Upper lobe of right lung (tissue), 1 donor: ENCODE data around the gene GALNT2. TPM values are rescaled to one million over a fixed set of nuclear protein-coding genes. Genes with fewer than 3 reads are reported as not detected.

ENCODE experiments used
- ATAC-seq: fragments of 200-7000 bp; cut with Tn5 transposase; one replicate; pipeline ENCODE4 v1.9.1; 2020; ENCODE audit warnings: mild to moderate bottlenecking, moderate library complexity
- DNase-seq: peaks from one replicate; pipeline ENCODE4 v3.0.0-alpha.2; 2020
- H3K27ac ChIP-seq: fragments of 200-600 bp; one replicate; pipeline ENCODE4 v1.8.0; 2022
- H3K27me3 ChIP-seq: fragments of 200-600 bp; one replicate; pipeline ENCODE4 v1.8.0; 2022; ENCODE audit warnings: mild to moderate bottlenecking
- H3K36me3 ChIP-seq: fragments of 200-600 bp; one replicate; pipeline ENCODE4 v1.8.0; 2022
- H3K4me1 ChIP-seq: fragments of 200-600 bp; one replicate; pipeline ENCODE4 v1.8.0; 2022
- H3K4me3 ChIP-seq: fragments of 200-600 bp; one replicate; pipeline ENCODE4 v1.8.0; 2022; ENCODE audit warnings: mild to moderate bottlenecking
- H3K9me3 ChIP-seq: fragments of 200-600 bp; one replicate; pipeline ENCODE4 v1.8.0; 2022
- intact Hi-C: fragments of 100-400 bp; cut with DNase I; formaldehyde crosslinking; loops from one replicate; pipeline ENCODE4 v1.11.0; 2022
- total RNA-seq: library from RNA; stranded (reverse); fragmentation: NEBNext Ultra II Directional; extraction: Animal tissue kit (Norgen Biotek cat#: 25700); gene quantifications from one replicate; pipeline ENCODE4 v1.2.1, GENCODE V29; 2021
- TF ChIP-seq, protein P1 (sequence below): fragments of 200-600 bp; IDR thresholded peaks from one replicate; pipeline ENCODE4 v1.8.0; 2022; ENCODE audit warnings: antibody characterized with exemption
- donor health status: DM: no; HTN: yes; CAD: no; lungs with severe emphysema.

Gene GALNT2
- total RNA-seq, 1 donor from 2014 or later: 55.1 TPM

DNA sequence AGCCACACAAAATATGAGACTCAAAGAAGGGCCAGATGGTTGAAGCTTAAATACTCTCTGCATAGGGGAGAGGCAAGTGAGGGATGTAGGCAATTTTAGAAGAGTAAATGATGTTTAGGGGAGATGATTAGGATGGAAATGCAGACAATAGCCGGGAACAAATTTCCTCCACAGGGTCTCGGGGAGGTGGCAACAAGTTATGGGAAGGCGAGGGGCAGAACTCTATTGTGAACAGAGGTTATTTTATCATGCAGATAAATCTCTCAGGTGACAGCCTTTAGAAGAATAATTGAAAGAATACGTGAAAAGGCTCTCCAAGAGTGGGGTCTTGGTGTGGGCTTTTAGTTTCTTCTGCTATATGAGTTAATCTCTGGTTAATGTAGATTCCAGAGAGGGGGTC, 166.7 kb downstream of the GALNT2 start:
- Histone ChIP-seq H3K4me1 (no peaks in the 10 kb centered on the region), H3K27me3 (no peaks in the 10 kb centered on the region), H3K36me3 (peaks cover 12% of the 10 kb centered on the region), H3K27ac (no peak overlapping the region), H3K4me3 (no peak overlapping the region), H3K9me3 (no peaks in the 10 kb centered on the region)
- DNase-seq (no peak), ATAC-seq (no peak)
- TF ChIP-seq, protein P1, sequence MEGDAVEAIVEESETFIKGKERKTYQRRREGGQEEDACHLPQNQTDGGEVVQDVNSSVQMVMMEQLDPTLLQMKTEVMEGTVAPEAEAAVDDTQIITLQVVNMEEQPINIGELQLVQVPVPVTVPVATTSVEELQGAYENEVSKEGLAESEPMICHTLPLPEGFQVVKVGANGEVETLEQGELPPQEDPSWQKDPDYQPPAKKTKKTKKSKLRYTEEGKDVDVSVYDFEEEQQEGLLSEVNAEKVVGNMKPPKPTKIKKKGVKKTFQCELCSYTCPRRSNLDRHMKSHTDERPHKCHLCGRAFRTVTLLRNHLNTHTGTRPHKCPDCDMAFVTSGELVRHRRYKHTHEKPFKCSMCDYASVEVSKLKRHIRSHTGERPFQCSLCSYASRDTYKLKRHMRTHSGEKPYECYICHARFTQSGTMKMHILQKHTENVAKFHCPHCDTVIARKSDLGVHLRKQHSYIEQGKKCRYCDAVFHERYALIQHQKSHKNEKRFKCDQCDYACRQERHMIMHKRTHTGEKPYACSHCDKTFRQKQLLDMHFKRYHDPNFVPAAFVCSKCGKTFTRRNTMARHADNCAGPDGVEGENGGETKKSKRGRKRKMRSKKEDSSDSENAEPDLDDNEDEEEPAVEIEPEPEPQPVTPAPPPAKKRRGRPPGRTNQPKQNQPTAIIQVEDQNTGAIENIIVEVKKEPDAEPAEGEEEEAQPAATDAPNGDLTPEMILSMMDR: no peak
- intact Hi-C loops: no loop called here

DNA sequence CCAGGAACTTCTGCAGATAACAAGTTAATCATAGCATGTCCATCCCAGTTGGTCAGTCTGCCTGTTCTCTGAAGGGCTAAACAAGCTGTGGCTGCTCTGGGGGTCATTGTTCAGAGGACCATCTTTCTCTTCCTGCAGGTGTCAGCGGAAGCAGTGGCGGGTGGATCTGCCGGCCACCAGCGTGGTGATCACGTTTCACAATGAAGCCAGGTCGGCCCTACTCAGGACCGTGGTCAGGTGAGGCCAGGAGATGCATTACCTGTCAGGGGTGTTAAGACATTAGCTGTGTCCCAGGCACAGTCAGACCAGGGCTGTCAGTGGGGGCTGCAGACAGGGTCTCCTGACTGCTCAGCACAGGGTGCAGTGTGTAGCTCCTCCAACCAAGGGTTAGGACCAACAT, 168.8 kb downstream of the GALNT2 start:
- ATAC-seq (no peak), DNase-seq (no peak)
- no peaks in the 10 kb centered on the region for H3K9me3 ChIP-seq
- peaks cover 12% of the 10 kb centered on the region for H3K36me3 ChIP-seq
- TF ChIP-seq, protein P1: no peak
- H3K4me1 ChIP-seq: no peaks in the 10 kb centered on the region
- H3K27me3 ChIP-seq: no peaks in the 10 kb centered on the region
- H3K27ac ChIP-seq: no peak overlapping the region
- no peak overlapping the region for H3K4me3 ChIP-seq
- intact Hi-C loops: no loop called here

DNA sequence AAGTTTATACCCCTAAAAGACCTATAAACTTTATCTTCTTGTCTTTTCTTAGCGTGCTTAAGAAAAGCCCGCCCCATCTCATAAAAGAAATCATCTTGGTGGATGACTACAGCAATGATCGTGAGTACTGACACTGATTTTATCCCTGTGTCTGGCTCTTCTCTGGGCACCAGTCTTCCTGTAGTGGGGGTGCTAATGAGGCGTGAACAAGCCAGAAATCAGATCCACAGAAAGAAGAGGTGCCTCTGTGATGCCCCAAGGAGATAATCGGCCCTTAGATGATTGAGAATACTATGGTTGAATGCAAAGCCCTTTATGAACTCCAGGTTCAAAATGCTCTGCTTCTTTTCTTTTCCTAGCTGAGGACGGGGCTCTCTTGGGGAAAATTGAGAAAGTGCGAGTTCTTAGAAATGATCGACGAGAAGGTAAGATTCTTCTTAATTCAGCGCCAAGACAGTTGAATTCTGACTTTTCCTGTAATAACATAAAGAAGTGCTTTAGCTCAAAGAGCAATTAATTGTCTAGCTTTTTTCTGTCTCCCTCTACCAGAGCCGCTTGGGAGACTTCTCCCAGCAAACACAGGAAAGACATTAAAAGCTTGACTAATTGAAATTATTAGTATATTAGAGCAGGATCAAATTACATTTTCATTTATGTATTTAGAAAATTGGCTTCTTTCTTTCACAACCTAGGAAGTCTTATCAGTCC, 169.4 kb downstream of the GALNT2 start:
- intact Hi-C loops: no loop called here

DNA sequence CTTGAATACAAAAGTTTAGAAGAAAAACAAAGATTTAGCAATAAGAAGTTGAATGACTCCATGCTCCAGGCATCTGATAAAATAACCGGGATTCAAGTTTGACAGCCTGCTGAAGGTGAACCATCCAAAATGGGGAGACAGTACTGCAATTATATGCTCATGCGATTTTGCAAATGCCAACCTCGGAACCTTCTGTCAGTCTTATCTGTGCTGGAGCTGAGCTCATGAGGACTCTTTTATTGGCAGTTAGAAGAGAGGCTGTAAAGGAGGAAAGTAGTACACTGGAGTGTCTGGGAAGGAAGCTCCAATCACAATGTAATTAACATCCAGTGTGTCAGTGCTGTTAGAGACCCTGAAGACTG, 170.0 kb downstream of the GALNT2 start:
- H3K9me3 ChIP-seq: no peaks in the 10 kb centered on the region
- intact Hi-C loops: no loop called here
- no peaks in the 10 kb centered on the region for H3K4me1 ChIP-seq
- H3K36me3 ChIP-seq: peaks cover 12% of the 10 kb centered on the region
- H3K27ac ChIP-seq: no peak overlapping the region
- H3K27me3 ChIP-seq: no peaks in the 10 kb centered on the region
- TF ChIP-seq, protein P1: no peak
- no peak overlapping the region for H3K4me3 ChIP-seq
- DNase-seq (no peak), ATAC-seq (no peak)

More for the DNA sequence above, 169.4 kb downstream of the GALNT2 start:
- peaks cover 12% of the 10 kb centered on the region for H3K36me3 ChIP-seq
- no peak overlapping the region for H3K27ac ChIP-seq
- no peaks in the 10 kb centered on the region for H3K9me3 ChIP-seq
- ATAC-seq (no peak), DNase-seq (no peak)
- H3K27me3 ChIP-seq: no peaks in the 10 kb centered on the region
- TF ChIP-seq, protein P1: no peak
- no peak overlapping the region for H3K4me3 ChIP-seq
- H3K4me1 ChIP-seq: no peaks in the 10 kb centered on the region

DNA sequence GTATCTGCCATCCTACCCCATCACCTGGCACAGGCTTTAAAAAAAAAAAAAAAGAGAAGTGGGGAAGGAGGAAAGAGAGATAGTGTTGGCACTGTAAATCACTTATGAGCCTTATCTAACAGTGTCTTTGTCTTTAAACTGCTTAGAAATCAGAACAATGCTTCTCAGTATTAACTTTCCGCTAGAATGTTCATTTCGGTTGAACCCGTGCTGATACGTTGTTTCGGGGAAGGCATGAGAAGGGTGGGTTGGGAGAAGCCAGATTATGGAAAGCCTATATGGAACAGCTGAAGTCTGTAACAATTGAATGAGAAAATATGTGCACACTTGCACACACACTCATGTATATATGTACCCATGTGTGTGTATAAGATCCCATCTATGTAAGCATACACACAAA, 170.8 kb downstream of the GALNT2 start:
- intact Hi-C loops: no loop called here
- no peaks in the 10 kb centered on the region for H3K27me3 ChIP-seq
- no peaks in the 10 kb centered on the region for H3K4me1 ChIP-seq
- peaks cover 12% of the 10 kb centered on the region for H3K36me3 ChIP-seq
- ATAC-seq (no peak), DNase-seq (no peak)
- TF ChIP-seq, protein P1: no peak
- no peak overlapping the region for H3K27ac ChIP-seq
- H3K4me3 ChIP-seq: no peak overlapping the region
- H3K9me3 ChIP-seq: no peaks in the 10 kb centered on the region
